IMR-90 (cell line): ENCODE results near the gene MPPED1.

Experiments
- BHLHE40 ChIP-seq: fragments of 150-350 bp; IDR thresholded peaks from 2 replicates; pipeline ENCODE4 v1.6.1; 2016; ENCODE audit warnings: mild to moderate bottlenecking, low read depth, low read length
- FOS ChIP-seq: fragments of 150-350 bp; IDR thresholded peaks from 2 replicates; pipeline ENCODE4 v1.6.1; 2016; ENCODE audit warnings: low read depth, low read length
- MAFK ChIP-seq: IDR thresholded peaks from 2 replicates; pipeline ENCODE4 v1.6.1; 2012; ENCODE audit warnings: low read depth, low read length, improper control_type of control experiment
- MAZ ChIP-seq: IDR thresholded peaks from 2 replicates; pipeline ENCODE4 v1.6.1; 2012; ENCODE audit warnings: low read depth, mild to moderate bottlenecking, low read length, improper control_type of control experiment, moderate library complexity, borderline replicate concordance
- POLR2A ChIP-seq: IDR thresholded peaks from 2 replicates; pipeline ENCODE4 v1.6.1; 2012; ENCODE audit warnings: mild to moderate bottlenecking, low read depth, low read length
- SMC3 ChIP-seq: fragments of 150-350 bp; IDR thresholded peaks from 2 replicates; pipeline ENCODE4 v1.6.1; 2016; ENCODE audit warnings: low read depth, mild to moderate bottlenecking, antibody characterized with exemption, low read length, moderate library complexity
- TF ChIP-seq, protein P1 (sequence below): conservative IDR thresholded peaks from 2 replicates; pipeline ENCODE4 v1.5.1; 2012; ENCODE audit warnings: mild to moderate bottlenecking, low read depth, low read length, improper control_type of control experiment

GRCh38 chr22:43406186-43406790, 5.5 kb upstream of the MPPED1 start:
- TF ChIP-seq MAFK (no peak), BHLHE40 (no peak), POLR2A (no peak), MAZ (no peak), SMC3 (no peak), FOS (no peak)
- TF ChIP-seq, protein P1, sequence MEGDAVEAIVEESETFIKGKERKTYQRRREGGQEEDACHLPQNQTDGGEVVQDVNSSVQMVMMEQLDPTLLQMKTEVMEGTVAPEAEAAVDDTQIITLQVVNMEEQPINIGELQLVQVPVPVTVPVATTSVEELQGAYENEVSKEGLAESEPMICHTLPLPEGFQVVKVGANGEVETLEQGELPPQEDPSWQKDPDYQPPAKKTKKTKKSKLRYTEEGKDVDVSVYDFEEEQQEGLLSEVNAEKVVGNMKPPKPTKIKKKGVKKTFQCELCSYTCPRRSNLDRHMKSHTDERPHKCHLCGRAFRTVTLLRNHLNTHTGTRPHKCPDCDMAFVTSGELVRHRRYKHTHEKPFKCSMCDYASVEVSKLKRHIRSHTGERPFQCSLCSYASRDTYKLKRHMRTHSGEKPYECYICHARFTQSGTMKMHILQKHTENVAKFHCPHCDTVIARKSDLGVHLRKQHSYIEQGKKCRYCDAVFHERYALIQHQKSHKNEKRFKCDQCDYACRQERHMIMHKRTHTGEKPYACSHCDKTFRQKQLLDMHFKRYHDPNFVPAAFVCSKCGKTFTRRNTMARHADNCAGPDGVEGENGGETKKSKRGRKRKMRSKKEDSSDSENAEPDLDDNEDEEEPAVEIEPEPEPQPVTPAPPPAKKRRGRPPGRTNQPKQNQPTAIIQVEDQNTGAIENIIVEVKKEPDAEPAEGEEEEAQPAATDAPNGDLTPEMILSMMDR, result no peak
